ENCODE results near the gene ATOSB. TPM values are rescaled to one million over a fixed set of nuclear protein-coding genes. Genes with fewer than 3 reads are reported as not detected.
A peak's percentile ranks its signal among the peaks of the same experiment; 100 is the strongest.

ATOSB gene
- total and polyA plus RNA-seq, 9 of the 15 experiments (the other 6 are each of a cell fraction or from before 2014, with no cell fraction given): 0.45 to 8.0 (median 4.2) TPM

DNA sequence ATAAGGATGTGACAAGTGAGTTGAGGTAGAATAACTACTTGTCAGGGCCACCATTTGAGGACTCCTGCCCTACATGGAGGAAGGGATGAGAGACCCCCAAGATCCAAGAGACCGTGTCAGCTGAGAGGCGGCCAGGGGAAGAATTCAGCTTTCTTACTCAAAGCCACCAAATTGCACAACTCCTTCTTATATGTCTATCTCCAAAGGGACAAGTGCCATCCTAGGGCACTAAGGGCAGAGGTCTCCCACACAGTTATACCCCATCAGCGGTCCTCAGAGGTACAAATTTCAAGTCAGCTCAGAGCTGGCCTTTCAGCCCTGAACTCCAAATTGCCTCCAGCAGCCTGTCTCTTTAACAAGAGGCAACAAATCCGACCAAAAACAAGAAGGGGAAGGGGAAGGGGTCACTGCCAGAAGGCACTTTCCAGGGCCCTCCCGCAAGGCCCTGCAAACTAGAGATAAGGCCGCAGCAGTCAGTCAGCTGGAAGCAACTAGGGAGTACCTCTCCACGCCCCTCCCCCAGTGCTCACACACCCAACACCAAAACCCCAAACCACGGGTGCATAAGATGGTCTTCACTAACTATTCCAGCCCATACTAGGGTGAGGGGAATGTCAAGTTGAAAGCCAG, 6.6 kb downstream of the ATOSB start (continued):
- TF ChIP-seq, protein P1, sequence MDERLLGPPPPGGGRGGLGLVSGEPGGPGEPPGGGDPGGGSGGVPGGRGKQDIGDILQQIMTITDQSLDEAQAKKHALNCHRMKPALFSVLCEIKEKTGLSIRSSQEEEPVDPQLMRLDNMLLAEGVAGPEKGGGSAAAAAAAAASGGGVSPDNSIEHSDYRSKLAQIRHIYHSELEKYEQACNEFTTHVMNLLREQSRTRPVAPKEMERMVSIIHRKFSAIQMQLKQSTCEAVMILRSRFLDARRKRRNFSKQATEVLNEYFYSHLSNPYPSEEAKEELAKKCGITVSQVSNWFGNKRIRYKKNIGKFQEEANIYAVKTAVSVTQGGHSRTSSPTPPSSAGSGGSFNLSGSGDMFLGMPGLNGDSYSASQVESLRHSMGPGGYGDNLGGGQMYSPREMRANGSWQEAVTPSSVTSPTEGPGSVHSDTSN (CRISPR knock-in tag; IDR thresholded peaks at IDR 0.05; ENCODE audit: low read depth): no peak
- TF ChIP-seq, protein P1 (tag; conservative IDR thresholded peaks at IDR 0.05; ENCODE audit: low read depth): peak; percentile 78
- TF ChIP-seq, protein P2, sequence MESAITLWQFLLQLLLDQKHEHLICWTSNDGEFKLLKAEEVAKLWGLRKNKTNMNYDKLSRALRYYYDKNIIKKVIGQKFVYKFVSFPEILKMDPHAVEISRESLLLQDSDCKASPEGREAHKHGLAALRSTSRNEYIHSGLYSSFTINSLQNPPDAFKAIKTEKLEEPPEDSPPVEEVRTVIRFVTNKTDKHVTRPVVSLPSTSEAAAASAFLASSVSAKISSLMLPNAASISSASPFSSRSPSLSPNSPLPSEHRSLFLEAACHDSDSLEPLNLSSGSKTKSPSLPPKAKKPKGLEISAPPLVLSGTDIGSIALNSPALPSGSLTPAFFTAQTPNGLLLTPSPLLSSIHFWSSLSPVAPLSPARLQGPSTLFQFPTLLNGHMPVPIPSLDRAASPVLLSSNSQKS (CRISPR knock-in tag; IDR thresholded peaks at IDR 0.05): no peak
- no peak for TF ChIP-seq FUS (optimal IDR thresholded peaks at IDR 0.05; ENCODE audit: low read depth, low read length)
- no peak for TF ChIP-seq SLC30A9 (CRISPR knock-in tag; IDR thresholded peaks at IDR 0.05)
- peak; percentile 81 for TF ChIP-seq ZBED1 (IDR thresholded peaks at IDR 0.05)
- TF ChIP-seq MEF2D (tag; conservative IDR thresholded peaks at IDR 0.05; ENCODE audit: low read depth): no peak; the same call in 1 of the 2 replicates
- peak; percentile 60; the same call in 1 of the 2 replicates for TF ChIP-seq DMBX1 (CRISPR knock-in tag; IDR thresholded peaks at IDR 0.05; ENCODE audit: borderline replicate concordance)
- TF ChIP-seq HDAC3 (IDR thresholded peaks at IDR 0.05; ENCODE audit: borderline replicate concordance, partially characterized antibody): peak; percentile 43
- TF ChIP-seq HLTF (IDR thresholded peaks at IDR 0.05): no peak
- TF ChIP-seq HEY1 (CRISPR knock-in tag; IDR thresholded peaks at IDR 0.05; ENCODE audit: borderline replicate concordance): no peak
- peak; percentile 97 for TF ChIP-seq TCF3 (CRISPR knock-in tag; IDR thresholded peaks at IDR 0.05)
- TF ChIP-seq ZNF551 (CRISPR knock-in tag; IDR thresholded peaks at IDR 0.05): no peak
- no peak for TF ChIP-seq POLR3G (IDR thresholded peaks at IDR 0.05; ENCODE audit: extremely low read depth, insufficient read length, insufficient replicate concordance)
- peak; percentile 83 for TF ChIP-seq STAT5A (IDR thresholded peaks at IDR 0.05; ENCODE audit: borderline replicate concordance, low read length)
- TF ChIP-seq ZNF830 (CRISPR knock-in tag; IDR thresholded peaks at IDR 0.05): no peak
- TF ChIP-seq TAF9B (IDR thresholded peaks at IDR 0.05; ENCODE audit: partially characterized antibody): peak; percentile 89
